OCI-LY7 (cell line): ENCODE data around the gene USP17L27. TPM values are rescaled to one million over a fixed set of nuclear protein-coding genes. Genes with fewer than 3 reads are reported as not detected.
"Not testable (repeated sequence)": the region's sequence is repeated elsewhere in the genome, so short reads cannot be mapped to it uniquely, and the experiment has no call there.

Source experiments
- BruUV-seq: library from RNA; stranded (reverse); fragments of 400-500 nt; replicated peaks from 2 replicates; lab custom pipeline; 2021; lab: Mats Ljungman, UMichigan
- CTCF ChIA-PET: fragments of 300-600 bp; sonication (Branson Sonifier 250); formaldehyde crosslinking; loops from one replicate; lab custom pipeline; 2022; ENCODE audit warnings: antibody characterized with exemption; ENCODE audit not compliant: unreplicated experiment; lab: Charles Lee
- POLR2A ChIA-PET: fragments of 300-600 bp; sonication (Branson Sonifier 250); formaldehyde crosslinking; loops from one replicate; lab custom pipeline; 2022; ENCODE audit warnings: antibody characterized with exemption; lab: Charles Lee
- DNase-seq: peaks from one replicate; pipeline ENCODE4 v3.0.0-alpha.2; 2015; ENCODE audit warnings: low spot score
- H2AFZ ChIP-seq: fragments of 200-600 bp; sonication (generic), shearing (Covaris generic); 2 replicates; pipeline ENCODE4 v1.6.1; 2014; ENCODE audit warnings: mild to moderate bottlenecking, antibody characterized with exemption, low read length, moderate library complexity
- H3K27ac ChIP-seq: fragments of 200-600 bp; sonication (generic); 2 replicates; pipeline ENCODE4 v1.5.1; 2014; ENCODE audit warnings: mixed run types, low read depth, mild to moderate bottlenecking, moderate library complexity, low read length, inconsistent platforms; ENCODE audit not compliant: poor library complexity, severe bottlenecking
- H3K36me3 ChIP-seq: fragments of 200-600 bp; sonication (generic); 2 replicates; pipeline ENCODE4 v1.6.1; 2014; ENCODE audit warnings: mild to moderate bottlenecking, antibody characterized with exemption, low read length, moderate library complexity, mixed read lengths; ENCODE audit not compliant: insufficient read depth
- H3K4me1 ChIP-seq: fragments of 200-600 bp; sonication (generic); 2 replicates; pipeline ENCODE4 v1.5.1; 2014; ENCODE audit warnings: mild to moderate bottlenecking, low read length; ENCODE audit not compliant: insufficient read depth, poor library complexity, severe bottlenecking
- H3K4me2 ChIP-seq: fragments of 200-600 bp; sonication (generic); 2 replicates; pipeline ENCODE4 v1.6.1; 2014; ENCODE audit warnings: mild to moderate bottlenecking, low read length
- H3K4me3 ChIP-seq: fragments of 200-600 bp; sonication (generic); 2 replicates; pipeline ENCODE4 v1.5.1; 2014; ENCODE audit warnings: mild to moderate bottlenecking, low read depth, low read length; ENCODE audit not compliant: poor library complexity, severe bottlenecking
- H3K79me2 ChIP-seq: fragments of 200-600 bp; sonication (generic); 2 replicates; pipeline ENCODE4 v1.6.1; 2016; ENCODE audit warnings: low read depth, mild to moderate bottlenecking, low read length, moderate library complexity, mixed read lengths; ENCODE audit not compliant: insufficient read depth
- H3K9me2 ChIP-seq: fragments of 200-600 bp; sonication (generic); 2 replicates; pipeline ENCODE4 v1.6.1; 2016; ENCODE audit warnings: mild to moderate bottlenecking, low read length, mixed read lengths; ENCODE audit not compliant: insufficient read depth
- H3K9me3 ChIP-seq: fragments of 200-600 bp; sonication (generic); 2 replicates; pipeline ENCODE4 v1.6.1; 2014; ENCODE audit warnings: mild to moderate bottlenecking, mixed run types, low read length, mixed read lengths
- H4K20me1 ChIP-seq: fragments of 200-600 bp; sonication (generic); 2 replicates; pipeline ENCODE4 v1.6.1; 2014; ENCODE audit warnings: mild to moderate bottlenecking, antibody characterized with exemption, low read length, moderate library complexity, mixed read lengths; ENCODE audit not compliant: insufficient read depth
- EZH2phosphoT487 ChIP-seq: fragments of 200-600 bp; sonication (generic); IDR thresholded peaks from 2 replicates; pipeline ENCODE4 v1.6.1; 2018; ENCODE audit warnings: low read depth, borderline replicate concordance, mild to moderate bottlenecking, mixed run types, antibody characterized with exemption, low read length, moderate library complexity, mixed read lengths
- intact Hi-C: fragments of 100-400 bp; cut with micrococcal nuclease; formaldehyde crosslinking; loops from one replicate; pipeline ENCODE4 v1.10.0; 2022; ENCODE audit not compliant: unreplicated experiment
- total RNA-seq, 2 experiments: library from RNA; depleted of rRNA in 1 of 2; stranded (reverse); fragments of >200 nt in 1 of 2; shearing (Covaris generic) in 1 of 2; gene quantifications; 2 replicates each; pipeline ENCODE4 v1.2.3, GENCODE V29; 2014 to 2022
- TF ChIP-seq, protein P1 (sequence below): fragments of 200-600 bp; sonication (generic); conservative IDR thresholded peaks from 2 replicates; pipeline ENCODE4 v1.5.1; 2014; ENCODE audit warnings: mild to moderate bottlenecking, antibody characterized with exemption, low read length, moderate library complexity, mixed read lengths

USP17L27 gene
- total RNA-seq, 2 experiments from 2014 or later = not detected

DNA sequence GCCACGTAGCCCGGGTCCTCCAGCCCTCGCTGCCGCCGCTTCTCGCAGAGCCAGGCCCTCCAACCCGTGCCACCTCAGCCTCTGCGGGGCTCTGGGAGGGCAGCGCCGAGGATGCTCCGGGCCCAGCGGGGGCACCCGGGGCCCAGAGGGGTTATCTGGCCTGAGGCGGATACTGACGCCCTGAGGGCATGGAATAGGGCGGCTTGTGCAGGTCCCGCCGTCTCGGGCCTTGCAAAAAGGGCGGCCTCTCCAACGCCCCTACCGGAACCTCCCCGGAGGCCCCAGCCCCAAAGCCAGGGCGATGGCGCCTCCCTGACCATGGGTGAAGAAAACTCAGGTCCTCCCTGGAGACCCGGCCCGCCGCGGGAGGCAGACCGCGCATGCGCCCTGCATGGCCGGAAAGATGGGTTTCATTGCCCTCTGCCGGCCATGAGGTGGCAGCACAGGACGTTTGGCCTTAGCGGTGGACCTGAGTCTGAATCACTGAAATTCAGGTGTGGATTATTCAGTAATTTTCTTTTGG lies 37.1 kb downstream of the USP17L27 start:
- H3K36me3 ChIP-seq, CTCF ChIA-PET, H3K9me3 ChIP-seq, H3K4me2 ChIP-seq, H2AFZ ChIP-seq, H3K4me3 ChIP-seq, H3K9me2 ChIP-seq, H4K20me1 ChIP-seq, BruUV-seq, intact Hi-C loops, DNase-seq, H3K4me1 ChIP-seq, H3K27ac ChIP-seq, H3K79me2 ChIP-seq, POLR2A ChIA-PET: not testable (repeated sequence)
- TF ChIP-seq, protein P1, sequence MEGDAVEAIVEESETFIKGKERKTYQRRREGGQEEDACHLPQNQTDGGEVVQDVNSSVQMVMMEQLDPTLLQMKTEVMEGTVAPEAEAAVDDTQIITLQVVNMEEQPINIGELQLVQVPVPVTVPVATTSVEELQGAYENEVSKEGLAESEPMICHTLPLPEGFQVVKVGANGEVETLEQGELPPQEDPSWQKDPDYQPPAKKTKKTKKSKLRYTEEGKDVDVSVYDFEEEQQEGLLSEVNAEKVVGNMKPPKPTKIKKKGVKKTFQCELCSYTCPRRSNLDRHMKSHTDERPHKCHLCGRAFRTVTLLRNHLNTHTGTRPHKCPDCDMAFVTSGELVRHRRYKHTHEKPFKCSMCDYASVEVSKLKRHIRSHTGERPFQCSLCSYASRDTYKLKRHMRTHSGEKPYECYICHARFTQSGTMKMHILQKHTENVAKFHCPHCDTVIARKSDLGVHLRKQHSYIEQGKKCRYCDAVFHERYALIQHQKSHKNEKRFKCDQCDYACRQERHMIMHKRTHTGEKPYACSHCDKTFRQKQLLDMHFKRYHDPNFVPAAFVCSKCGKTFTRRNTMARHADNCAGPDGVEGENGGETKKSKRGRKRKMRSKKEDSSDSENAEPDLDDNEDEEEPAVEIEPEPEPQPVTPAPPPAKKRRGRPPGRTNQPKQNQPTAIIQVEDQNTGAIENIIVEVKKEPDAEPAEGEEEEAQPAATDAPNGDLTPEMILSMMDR = 0 out of 2 replicates have a peak, but pooled peaks have one; percentile 17

DNA sequence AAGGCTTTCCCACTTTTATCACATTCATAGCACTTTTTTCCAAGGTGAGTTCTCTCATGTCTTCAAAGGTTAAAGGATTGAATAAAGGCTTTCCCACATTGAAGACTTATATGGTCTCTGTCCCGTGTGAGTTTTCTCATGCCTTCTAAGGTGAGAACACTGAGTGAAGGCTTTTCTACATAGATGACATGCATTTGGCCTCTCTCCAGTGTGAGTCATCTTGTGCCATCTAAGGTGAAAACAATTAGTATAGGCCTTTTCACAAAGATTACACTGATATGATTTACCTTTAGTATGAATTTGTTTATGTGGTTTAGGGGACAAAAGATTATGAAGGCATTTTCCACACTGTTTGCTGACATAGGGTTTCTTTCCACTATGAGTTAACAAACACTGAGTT lies 40.2 kb downstream of the USP17L27 start:
- no TSS peak for BruUV-seq
- Histone ChIP-seq H3K4me1 (no peaks in the 10 kb centered on the region), H3K9me2 (no peaks in the 10 kb centered on the region), H3K4me3 (no peak overlapping the region), H2AFZ (no peak overlapping the region), H3K27ac (no peak overlapping the region), H3K36me3 (no peaks in the 10 kb centered on the region), H3K79me2 (no peaks in the 10 kb centered on the region), H4K20me1 (no peaks in the 10 kb centered on the region), H3K9me3 (no peaks in the 10 kb centered on the region), H3K4me2 (no peak overlapping the region)
- DNase-seq = no peak
- POLR2A ChIA-PET = no interaction called here
- intact Hi-C loops = no loop called here
- CTCF ChIA-PET = no interaction called here
- no peak for TF ChIP-seq EZH2phosphoT487
- TF ChIP-seq, protein P1 = no peak

DNA sequence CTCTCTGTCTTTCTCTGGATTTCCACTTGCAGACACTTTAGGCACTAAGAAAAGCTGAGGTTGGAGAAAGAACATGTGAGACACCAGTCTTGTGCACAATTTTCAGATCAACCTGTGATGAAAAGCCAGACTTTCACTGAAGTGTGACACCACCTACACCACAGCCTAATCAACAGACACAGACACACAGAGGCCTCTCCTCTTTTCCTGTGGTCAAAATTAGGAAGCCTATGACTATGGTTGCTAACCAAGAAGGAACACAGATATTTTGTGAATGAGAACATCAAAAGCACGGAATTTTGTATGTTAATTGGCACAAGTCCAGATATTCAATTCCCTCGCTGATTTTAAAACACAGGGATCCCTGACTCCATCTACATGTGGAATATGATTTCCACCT lies 45.1 kb downstream of the USP17L27 start:
- H3K79me2 ChIP-seq, POLR2A ChIA-PET, intact Hi-C loops, H2AFZ ChIP-seq, H3K4me1 ChIP-seq, H3K9me2 ChIP-seq, H3K4me2 ChIP-seq, H4K20me1 ChIP-seq, H3K9me3 ChIP-seq, H3K36me3 ChIP-seq, H3K27ac ChIP-seq, DNase-seq, BruUV-seq, H3K4me3 ChIP-seq, CTCF ChIA-PET: not testable (repeated sequence)

Other genes starting within 250 kb of the USP17L27 start
- not detected in 2 replicates for gene FAM90A26, start 173.7 kb upstream of the USP17L27 start, total RNA-seq (2014; rRNA removed; shearing (Covaris generic))
- gene FAM90A26, start 173.7 kb upstream of the USP17L27 start, total RNA-seq (2022) = not detected in 2 replicates
- gene USP17L10, start 133.5 kb upstream of the USP17L27 start, total RNA-seq (2014; rRNA removed; shearing (Covaris generic)) = not detected in 2 replicates
- gene USP17L10, start 133.5 kb upstream of the USP17L27 start, total RNA-seq (2022) = not detected in 2 replicates
- gene USP17L11, start 128.7 kb upstream of the USP17L27 start, total RNA-seq (2014; rRNA removed; shearing (Covaris generic)) = not detected in 2 replicates
- gene USP17L11, start 128.7 kb upstream of the USP17L27 start, total RNA-seq (2022) = not detected in 2 replicates
- not detected in 2 replicates for gene USP17L12, start 124.0 kb upstream of the USP17L27 start, total RNA-seq (2014; rRNA removed; shearing (Covaris generic))
- not detected in 2 replicates for gene USP17L12, start 124.0 kb upstream of the USP17L27 start, total RNA-seq (2022)
- gene USP17L13, start 119.3 kb upstream of the USP17L27 start, total RNA-seq (2014; rRNA removed; shearing (Covaris generic)) = not detected in 2 replicates
- not detected in 2 replicates for gene USP17L13, start 119.3 kb upstream of the USP17L27 start, total RNA-seq (2022)
- gene USP17L15, start 109.8 kb upstream of the USP17L27 start, total RNA-seq (2014; rRNA removed; shearing (Covaris generic)) = not detected in 2 replicates
- gene USP17L15, start 109.8 kb upstream of the USP17L27 start, total RNA-seq (2022) = not detected in 2 replicates
- gene USP17L17, start 100.3 kb upstream of the USP17L27 start, total RNA-seq (2014; rRNA removed; shearing (Covaris generic)) = not detected in 2 replicates
- gene USP17L17, start 100.3 kb upstream of the USP17L27 start, total RNA-seq (2022) = not detected in 2 replicates
- gene USP17L18, start 95.5 kb upstream of the USP17L27 start, total RNA-seq (2014; rRNA removed; shearing (Covaris generic)) = not detected in 2 replicates
- gene USP17L18, start 95.5 kb upstream of the USP17L27 start, total RNA-seq (2022) = not detected in 2 replicates
- not detected in 2 replicates for gene USP17L19, start 90.8 kb upstream of the USP17L27 start, total RNA-seq (2014; rRNA removed; shearing (Covaris generic))
- not detected in 2 replicates for gene USP17L19, start 90.8 kb upstream of the USP17L27 start, total RNA-seq (2022)
- not detected in 2 replicates for gene USP17L20, start 86.0 kb upstream of the USP17L27 start, total RNA-seq (2014; rRNA removed; shearing (Covaris generic))
- not detected in 2 replicates for gene USP17L20, start 86.0 kb upstream of the USP17L27 start, total RNA-seq (2022)
- gene USP17L21, start 81.3 kb upstream of the USP17L27 start, total RNA-seq (2014; rRNA removed; shearing (Covaris generic)) = not detected in 2 replicates
- not detected in 2 replicates for gene USP17L21, start 81.3 kb upstream of the USP17L27 start, total RNA-seq (2022)
- not detected in 2 replicates for gene USP17L22, start 76.5 kb upstream of the USP17L27 start, total RNA-seq (2014; rRNA removed; shearing (Covaris generic))
- not detected in 2 replicates for gene USP17L22, start 76.5 kb upstream of the USP17L27 start, total RNA-seq (2022)
- not detected in 2 replicates for gene USP17L24, start 19.0 kb upstream of the USP17L27 start, total RNA-seq (2014; rRNA removed; shearing (Covaris generic))
- gene USP17L24, start 19.0 kb upstream of the USP17L27 start, total RNA-seq (2022) = not detected in 2 replicates
- not detected in 2 replicates for gene USP17L25, start 14.2 kb upstream of the USP17L27 start, total RNA-seq (2014; rRNA removed; shearing (Covaris generic))
- gene USP17L25, start 14.2 kb upstream of the USP17L27 start, total RNA-seq (2022) = not detected in 2 replicates
- gene USP17L26, start 9.5 kb upstream of the USP17L27 start, total RNA-seq (2014; rRNA removed; shearing (Covaris generic)) = not detected in 2 replicates
- not detected in 2 replicates for gene USP17L26, start 9.5 kb upstream of the USP17L27 start, total RNA-seq (2022)
- gene USP17L5, start 4.7 kb upstream of the USP17L27 start, total RNA-seq (2014; rRNA removed; shearing (Covaris generic)) = not detected in 2 replicates
- gene USP17L5, start 4.7 kb upstream of the USP17L27 start, total RNA-seq (2022) = not detected in 2 replicates
- gene USP17L28, start 4.7 kb downstream of the USP17L27 start, total RNA-seq (2014; rRNA removed; shearing (Covaris generic)) = not detected in 2 replicates
- not detected in 2 replicates for gene USP17L28, start 4.7 kb downstream of the USP17L27 start, total RNA-seq (2022)
- not detected in 2 replicates for gene USP17L29, start 9.5 kb downstream of the USP17L27 start, total RNA-seq (2014; rRNA removed; shearing (Covaris generic))
- gene USP17L29, start 9.5 kb downstream of the USP17L27 start, total RNA-seq (2022) = not detected in 2 replicates
- not detected in 2 replicates for gene USP17L30, start 19.0 kb downstream of the USP17L27 start, total RNA-seq (2014; rRNA removed; shearing (Covaris generic))
- gene USP17L30, start 19.0 kb downstream of the USP17L27 start, total RNA-seq (2022) = not detected in 2 replicates
- not detected in 2 replicates for gene DEFB131A, start 100.3 kb downstream of the USP17L27 start, total RNA-seq (2014; rRNA removed; shearing (Covaris generic))
- gene DEFB131A, start 100.3 kb downstream of the USP17L27 start, total RNA-seq (2022) = not detected in 2 replicates